ENCODE results near the gene ALKBH8. TPM values are rescaled to one million over a fixed set of nuclear protein-coding genes. Genes with fewer than 3 reads are reported as not detected.

ALKBH8 gene, protein sequence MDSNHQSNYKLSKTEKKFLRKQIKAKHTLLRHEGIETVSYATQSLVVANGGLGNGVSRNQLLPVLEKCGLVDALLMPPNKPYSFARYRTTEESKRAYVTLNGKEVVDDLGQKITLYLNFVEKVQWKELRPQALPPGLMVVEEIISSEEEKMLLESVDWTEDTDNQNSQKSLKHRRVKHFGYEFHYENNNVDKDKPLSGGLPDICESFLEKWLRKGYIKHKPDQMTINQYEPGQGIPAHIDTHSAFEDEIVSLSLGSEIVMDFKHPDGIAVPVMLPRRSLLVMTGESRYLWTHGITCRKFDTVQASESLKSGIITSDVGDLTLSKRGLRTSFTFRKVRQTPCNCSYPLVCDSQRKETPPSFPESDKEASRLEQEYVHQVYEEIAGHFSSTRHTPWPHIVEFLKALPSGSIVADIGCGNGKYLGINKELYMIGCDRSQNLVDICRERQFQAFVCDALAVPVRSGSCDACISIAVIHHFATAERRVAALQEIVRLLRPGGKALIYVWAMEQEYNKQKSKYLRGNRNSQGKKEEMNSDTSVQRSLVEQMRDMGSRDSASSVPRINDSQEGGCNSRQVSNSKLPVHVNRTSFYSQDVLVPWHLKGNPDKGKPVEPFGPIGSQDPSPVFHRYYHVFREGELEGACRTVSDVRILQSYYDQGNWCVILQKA
- 10 to 100 TPM; 10.3 to 12.2 (median 11.0) TPM for polyA plus RNA-seq (ENCODE audit: insufficient read length in 3 of 3)
- long read RNA-seq, donor 1: 0 reads
- long read RNA-seq, donor 2, full-length matches to known transcripts: 2 of 9 reads
- long read RNA-seq, donor 2, partial matches to known transcripts: 7 of 9 reads
- long read RNA-seq, donor 2, other reads (novel, unspliced or antisense): 0 of 9 reads
- long read RNA-seq, donor 3, full-length matches to known transcripts: 2 of 8 reads
- long read RNA-seq, donor 3, partial matches to known transcripts: 6 of 8 reads
- long read RNA-seq, donor 3, other reads (novel, unspliced or antisense): 0 of 8 reads
- long read RNA-seq, donor 4: 0 reads
- long read RNA-seq, donor 5, partial matches to known transcripts: 0 of 1 reads
- long read RNA-seq, donor 5, other reads (novel, unspliced or antisense): 0 of 1 reads
- long read RNA-seq, donor 6, full-length matches to known transcripts: 3 of 10 reads
- long read RNA-seq, donor 6, partial matches to known transcripts: 7 of 10 reads
- long read RNA-seq, donor 6, other reads (novel, unspliced or antisense): 0 of 10 reads
- long read RNA-seq, donor 7, full-length matches to known transcripts: 2 of 2 reads
- long read RNA-seq, donor 7, partial matches to known transcripts: 0 of 2 reads
- long read RNA-seq, donor 7, other reads (novel, unspliced or antisense): 0 of 2 reads
- long read RNA-seq, donor 8, partial matches to known transcripts: 0 of 1 reads
- long read RNA-seq, donor 8, other reads (novel, unspliced or antisense): 0 of 1 reads
- long read RNA-seq, donor 9, full-length matches to known transcripts: 2 of 2 reads
- long read RNA-seq, donor 9, partial matches to known transcripts: 0 of 2 reads
- long read RNA-seq, donor 9, other reads (novel, unspliced or antisense): 0 of 2 reads
- long read RNA-seq, donor 10: 0 reads
- long read RNA-seq, donor 11, full-length matches to known transcripts: 3 of 3 reads
- long read RNA-seq, donor 11, partial matches to known transcripts: 0 of 3 reads
- long read RNA-seq, donor 11, other reads (novel, unspliced or antisense): 0 of 3 reads
- long read RNA-seq, donor 12, full-length matches to known transcripts: 5 of 5 reads
- long read RNA-seq, donor 12, partial matches to known transcripts: 0 of 5 reads
- long read RNA-seq, donor 12, other reads (novel, unspliced or antisense): 0 of 5 reads
- long read RNA-seq, donor 13: 0 reads
- long read RNA-seq, donor 14: 0 reads
- long read RNA-seq, donor 15, full-length matches to known transcripts: 1 of 6 reads
- long read RNA-seq, donor 15, partial matches to known transcripts: 5 of 6 reads
- long read RNA-seq, donor 15, other reads (novel, unspliced or antisense): 0 of 6 reads
- long read RNA-seq, donor 16, partial matches to known transcripts: 0 of 2 reads
- long read RNA-seq, donor 16, other reads (novel, unspliced or antisense): 0 of 2 reads

DNA sequence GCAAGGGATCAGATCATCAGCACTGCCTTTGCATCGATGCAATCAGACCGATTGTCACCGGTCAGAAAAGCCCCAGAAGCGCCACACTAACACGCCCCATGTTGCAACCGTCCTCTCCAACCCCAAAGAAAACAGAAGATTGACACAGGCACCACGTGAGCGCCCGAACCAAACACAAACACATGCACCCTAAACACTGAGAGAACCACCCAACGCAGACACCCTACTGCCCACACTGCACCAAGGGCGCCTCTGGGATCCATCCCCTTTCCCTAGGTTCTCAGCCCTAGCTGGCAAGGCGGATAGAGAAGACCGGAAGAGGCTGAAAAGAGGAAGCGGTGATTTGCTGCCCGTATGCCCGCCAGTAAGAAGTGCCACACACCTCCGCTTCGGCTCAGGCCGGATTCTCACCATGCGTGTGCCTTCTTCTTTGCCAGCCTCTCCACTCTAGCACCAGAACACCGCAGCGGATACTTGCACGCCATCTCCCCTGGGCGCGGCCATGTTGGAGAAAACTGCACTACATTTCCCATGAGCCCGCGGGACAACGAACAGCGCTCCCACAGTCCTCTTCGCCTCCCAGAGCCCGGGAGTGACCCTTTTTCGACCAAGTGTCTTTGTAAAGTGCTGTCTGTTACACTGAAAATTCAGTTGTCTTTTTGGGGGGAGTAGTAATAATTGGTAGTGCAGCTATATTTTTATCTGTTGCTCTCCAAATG, at the start of gene ALKBH8:
Gene ALKBH8 (minus strand): TSS at position 517 of the 719 bp plus-strand sequence. CDS start 4,842 bp downstream, outside the sequence.
- DNase-seq: peak; percentile 68

DNA sequence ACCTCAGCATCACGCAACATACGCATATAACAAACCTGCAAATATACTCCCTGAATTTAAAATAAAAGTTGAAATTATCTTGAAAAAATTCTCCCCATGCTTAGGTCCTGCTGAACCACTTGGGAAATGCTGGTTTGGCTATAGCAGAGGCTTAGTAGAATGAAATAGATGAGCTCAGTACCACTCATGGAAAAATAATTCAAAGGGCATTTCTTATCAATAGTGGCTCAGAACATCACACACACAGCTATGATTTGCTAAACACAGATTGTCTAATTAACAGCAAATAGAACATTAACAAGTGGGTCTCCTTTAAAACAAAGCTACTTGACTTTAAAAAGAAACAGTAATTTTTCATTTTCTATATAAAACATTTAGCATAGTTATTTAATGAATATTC, 46.9 kb upstream of the ALKBH8 start:
- no peak for DNase-seq

GRCh38 chr11:107609400-107610218, 44.1 kb upstream of the ALKBH8 start:
- no peak for DNase-seq

DNA sequence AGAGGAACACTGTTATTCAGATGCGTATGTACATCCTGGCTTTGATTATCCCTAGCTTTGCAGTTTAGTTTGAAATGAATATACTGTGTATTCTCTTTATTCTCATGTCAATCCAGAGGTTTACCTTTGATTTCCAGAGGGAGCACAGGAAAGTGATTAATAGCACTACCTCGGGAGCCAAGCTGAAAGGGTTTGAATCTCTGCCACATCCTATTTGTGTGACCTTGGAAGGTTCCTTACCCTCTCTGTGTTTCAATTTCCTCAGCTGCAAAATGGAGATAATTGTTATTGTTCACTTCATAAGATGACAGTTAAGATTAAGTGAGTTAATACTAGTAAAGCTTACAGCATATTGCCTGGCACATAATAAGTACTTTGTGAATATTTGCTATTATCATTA, 43.3 kb upstream of the ALKBH8 start:
- no peak for DNase-seq

DNA sequence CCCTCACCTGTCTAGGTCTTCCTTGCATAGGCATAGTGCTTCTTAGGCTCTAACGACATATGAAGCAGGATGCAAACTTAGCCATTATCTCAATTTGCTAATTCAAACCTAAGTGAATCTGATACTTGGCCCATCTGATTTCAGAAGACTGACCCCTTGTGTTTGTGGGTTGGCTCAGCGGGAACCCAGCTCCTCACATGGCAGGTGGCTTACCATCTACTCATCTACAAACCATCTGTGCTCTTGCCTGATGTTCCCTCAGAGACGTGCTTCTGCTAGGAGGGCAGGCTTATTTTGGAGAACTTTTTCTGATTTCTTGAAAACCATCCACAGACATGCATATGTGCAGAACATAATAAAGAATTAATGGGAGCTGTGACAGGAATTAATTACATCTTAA, 40.6 kb upstream of the ALKBH8 start:
- DNase-seq: no peak

DNA sequence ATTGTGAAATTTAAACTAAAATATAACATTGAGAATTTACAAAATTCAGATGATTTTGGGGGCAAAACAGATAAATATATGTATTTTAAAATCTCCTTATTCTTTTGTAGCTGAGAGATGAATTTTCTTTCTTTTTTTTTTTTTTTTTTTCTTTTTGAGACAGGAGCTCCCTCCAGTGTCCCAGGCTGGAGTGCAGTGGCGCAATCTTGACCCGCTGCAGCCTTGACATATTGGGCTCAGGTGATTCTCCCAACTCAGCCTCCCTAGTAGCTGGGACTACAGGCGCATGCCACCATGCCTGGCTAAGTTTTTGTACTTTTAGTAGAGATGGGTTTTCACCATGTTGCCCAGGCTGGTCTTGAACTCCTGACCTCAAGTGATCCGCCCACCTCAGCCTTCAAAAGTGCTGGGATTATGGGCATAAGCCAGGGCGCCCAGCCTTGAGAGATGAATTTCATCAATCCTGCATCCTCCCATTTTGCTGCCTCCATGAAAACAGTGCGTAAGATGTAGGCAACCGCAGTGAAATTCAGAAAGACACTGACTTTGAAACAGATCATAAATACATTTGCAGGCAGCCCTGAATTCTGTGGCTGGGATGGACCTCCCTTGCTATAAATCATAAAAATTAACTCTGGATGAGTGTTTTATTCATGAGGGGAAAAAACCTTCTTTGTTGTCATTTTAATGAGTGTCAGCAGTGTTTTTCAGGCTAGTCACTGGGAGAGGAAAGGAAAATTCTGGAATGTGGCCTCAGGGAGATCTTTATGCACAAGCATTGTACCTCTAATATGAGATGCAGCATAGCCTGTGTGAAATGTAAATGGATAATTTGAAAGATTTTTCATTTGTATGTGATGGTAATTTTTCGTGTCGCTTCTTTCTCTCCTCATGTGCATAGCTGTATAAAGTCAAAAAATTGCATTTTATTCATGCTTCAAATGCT, 39.8 kb upstream of the ALKBH8 start:
- DNase-seq: no peak

GRCh38 chr11:107598225-107599139, 32.9 kb upstream of the ALKBH8 start:
- no peak for DNase-seq

DNA sequence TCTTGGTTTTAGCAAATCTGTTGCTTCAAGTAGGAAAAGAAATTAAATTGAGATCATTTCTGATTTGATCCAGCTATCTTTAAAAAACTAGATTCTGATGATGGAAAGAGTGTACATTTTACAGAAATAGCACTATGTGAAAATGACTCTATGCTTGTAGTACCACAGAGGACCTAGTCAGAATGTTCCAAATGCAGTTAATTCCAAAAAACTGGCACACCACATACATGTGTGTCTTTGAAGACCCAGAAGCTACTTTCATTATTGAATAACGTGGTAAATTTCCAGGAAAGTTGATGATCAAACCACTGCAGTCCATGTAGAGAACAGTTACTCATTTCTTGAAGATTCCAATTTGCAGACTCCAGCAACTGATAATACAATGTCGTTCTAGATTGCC, 29.2 kb upstream of the ALKBH8 start:
- no peak for DNase-seq

- DNase-seq: no peak
Observed at GRCh38 chr11:107593951-107594350, 28.4 kb upstream of the ALKBH8 start.

- DNase-seq: no peak
Observed at GRCh38 chr11:107592813-107593212, 27.3 kb upstream of the ALKBH8 start.

GRCh38 chr11:107592231-107592590, 26.7 kb upstream of the ALKBH8 start:
- no peak for DNase-seq

DNA sequence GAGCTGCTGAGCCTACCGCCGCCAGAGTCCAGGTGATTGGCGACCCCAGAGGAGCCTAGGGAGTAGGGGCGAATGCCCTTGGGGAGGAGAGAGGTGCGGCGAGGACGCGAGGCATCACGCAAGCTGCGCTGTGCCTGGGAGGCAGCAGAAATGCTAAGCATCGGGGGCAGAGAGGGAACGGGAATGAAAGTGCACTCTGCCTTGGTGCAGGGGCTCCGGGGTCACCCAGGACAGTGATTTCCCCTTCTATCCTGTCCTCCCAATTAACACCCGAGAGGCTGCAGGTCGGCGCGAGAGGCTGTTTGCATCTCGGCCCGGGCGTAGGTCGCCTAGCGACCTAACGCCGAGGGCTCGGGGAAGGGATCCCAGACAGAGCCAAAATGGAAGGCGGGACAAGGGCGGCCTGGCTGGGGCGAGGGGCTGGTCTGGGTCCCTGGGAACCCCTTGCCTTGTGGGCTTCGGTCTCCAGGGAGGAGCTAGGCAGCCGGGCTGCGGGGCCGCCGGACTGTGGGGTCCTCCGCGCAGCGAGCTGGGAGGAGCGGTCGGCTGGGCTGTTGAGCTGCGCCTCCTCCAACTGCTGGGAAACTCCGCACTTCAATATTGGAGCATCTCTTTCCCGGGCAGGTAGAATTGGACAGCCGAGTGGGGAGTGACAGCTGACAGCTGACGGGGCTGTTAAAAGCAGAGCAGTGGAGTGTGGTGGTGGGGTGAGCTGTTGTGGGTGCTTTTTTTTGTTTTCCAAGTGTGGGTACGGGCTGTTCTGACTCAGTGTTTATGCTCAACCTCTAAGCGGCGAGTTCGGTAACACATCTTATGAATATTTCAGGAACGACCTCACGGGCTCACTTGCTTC, 26.1 kb upstream of the ALKBH8 start:
- no peak for DNase-seq

DNA sequence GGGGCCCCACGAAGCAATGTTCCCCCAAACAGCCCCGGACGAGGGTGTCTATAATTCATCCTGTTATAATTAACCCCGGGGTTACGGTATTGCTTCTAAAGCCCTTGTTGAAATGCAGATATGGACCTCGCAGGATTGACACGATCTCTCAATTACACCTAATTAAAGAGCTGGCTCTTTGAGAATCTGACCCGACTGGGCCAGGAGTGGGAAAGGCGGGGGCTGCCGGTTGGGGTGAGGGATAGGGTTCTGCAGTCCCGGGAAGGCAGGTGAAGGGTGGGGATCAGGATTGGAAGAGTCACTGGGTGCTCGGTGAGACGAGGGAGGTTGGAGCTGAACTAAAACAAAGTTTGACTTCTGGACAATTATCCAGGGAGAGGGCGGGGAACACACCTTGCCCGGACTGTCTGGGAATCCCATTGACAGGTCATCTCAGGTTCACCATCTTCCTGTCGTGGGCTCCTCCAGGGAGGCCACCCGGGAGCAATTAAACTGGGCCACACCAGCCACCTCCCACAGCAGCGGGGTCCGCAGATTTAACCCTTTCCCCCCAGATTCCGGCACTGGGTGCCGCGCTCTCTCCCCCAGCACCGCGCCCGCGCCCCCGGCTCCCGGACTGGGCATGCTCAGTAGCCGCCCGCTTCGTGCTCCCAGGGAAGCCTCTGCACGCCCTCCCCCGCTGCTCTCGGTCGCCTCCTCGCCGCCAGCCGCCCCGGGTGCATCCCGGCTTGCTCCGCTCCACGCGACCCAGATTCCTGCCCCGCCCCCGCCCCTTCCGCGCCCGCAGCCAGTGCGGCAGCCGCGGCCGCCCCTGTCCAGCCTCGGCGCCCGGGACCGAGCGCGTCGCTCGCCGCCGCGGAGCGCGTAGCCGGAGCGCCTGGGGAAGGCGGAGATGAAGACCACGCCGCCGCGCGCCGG, 25.2 kb upstream of the ALKBH8 start, which contains the start of gene ELMOD1:
Gene ELMOD1 (plus strand): TSS at position 688 of the 918 bp plus-strand sequence. CDS start 27,043 bp downstream, outside the sequence.
- DNase-seq: peak; percentile 40
